Left ventricle myocardium inferior (tissue), 1 donor: ENCODE data around the gene MTX1. TPM values are rescaled to one million over a fixed set of nuclear protein-coding genes. Genes with fewer than 3 reads are reported as not detected.

Source experiments
- DNase-seq: peaks from one replicate; pipeline ENCODE4 v3.0.0-alpha.2; 2020
- H3K27ac ChIP-seq: fragments of 200-600 bp; replicated peaks from 2 replicates; pipeline ENCODE4 v1.8.0; 2021
- H3K27me3 ChIP-seq: fragments of 200-600 bp; 2 replicates; pipeline ENCODE4 v1.8.0; 2021; ENCODE audit warnings: low read depth
- H3K36me3 ChIP-seq: fragments of 200-600 bp; 2 replicates; pipeline ENCODE4 v1.8.0; 2021
- H3K4me1 ChIP-seq: fragments of 200-600 bp; 2 replicates; pipeline ENCODE4 v1.8.0; 2021
- H3K4me3 ChIP-seq: fragments of 200-600 bp; 2 replicates; pipeline ENCODE4 v1.8.0; 2021; ENCODE audit warnings: mild to moderate bottlenecking, moderate library complexity
- H3K9me3 ChIP-seq: fragments of 200-600 bp; replicated peaks from 2 replicates; pipeline ENCODE4 v1.8.0; 2021
- intact Hi-C: fragments of 100-400 bp; cut with micrococcal nuclease; formaldehyde crosslinking; loops from one replicate; pipeline ENCODE4 v1.11.0; 2022
- total RNA-seq: library from RNA; stranded (reverse); fragmentation: NEBNext Ultra II Directional; extraction: Animal tissue kit (Norgen Biotek cat#: 25700); gene quantifications from one replicate; pipeline ENCODE4 v1.2.1, GENCODE V29; 2021
- TF ChIP-seq, protein P1 (sequence below): fragments of 200-600 bp; IDR thresholded peaks from 2 replicates; pipeline ENCODE4 v1.8.0; 2021; ENCODE audit warnings: antibody characterized with exemption, mild to moderate bottlenecking, borderline replicate concordance
- donor health status: DM: no; HTN: yes; CAD: no; lungs with severe emphysema.

MTX1 gene
- total RNA-seq, 1 donor from 2014 or later = 18.0 TPM

DNA sequence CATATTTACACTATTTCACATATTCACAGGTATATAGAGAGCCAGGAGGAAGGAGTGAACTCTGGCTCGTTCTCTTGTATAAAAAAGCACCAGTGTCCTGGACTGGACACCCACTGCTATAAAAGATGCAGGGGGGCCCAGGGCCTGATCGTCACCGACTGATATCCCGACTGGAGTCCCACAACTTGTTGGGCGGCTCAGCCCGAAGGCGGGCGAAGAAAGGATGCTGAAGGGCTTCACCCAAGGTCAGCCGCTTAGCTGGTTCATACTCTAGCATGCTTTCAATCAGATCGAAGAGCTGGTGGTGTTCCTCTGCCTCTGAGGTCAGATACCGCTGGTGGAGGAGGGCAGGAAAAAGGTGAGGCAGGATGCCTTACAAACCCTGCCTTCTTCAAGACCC, 54.6 kb downstream of the MTX1 start:
- intact Hi-C loops = no loop called here
- H3K27me3 ChIP-seq = no peaks in the 10 kb centered on the region
- H3K36me3 ChIP-seq = peaks cover 66% of the 10 kb centered on the region
- H3K9me3 ChIP-seq = no peaks in the 10 kb centered on the region
- H3K4me1 ChIP-seq = peaks cover 43% of the 10 kb centered on the region
- no peak for DNase-seq
- peak overlapping the region; percentile 92 for H3K4me3 ChIP-seq
- TF ChIP-seq, protein P1, sequence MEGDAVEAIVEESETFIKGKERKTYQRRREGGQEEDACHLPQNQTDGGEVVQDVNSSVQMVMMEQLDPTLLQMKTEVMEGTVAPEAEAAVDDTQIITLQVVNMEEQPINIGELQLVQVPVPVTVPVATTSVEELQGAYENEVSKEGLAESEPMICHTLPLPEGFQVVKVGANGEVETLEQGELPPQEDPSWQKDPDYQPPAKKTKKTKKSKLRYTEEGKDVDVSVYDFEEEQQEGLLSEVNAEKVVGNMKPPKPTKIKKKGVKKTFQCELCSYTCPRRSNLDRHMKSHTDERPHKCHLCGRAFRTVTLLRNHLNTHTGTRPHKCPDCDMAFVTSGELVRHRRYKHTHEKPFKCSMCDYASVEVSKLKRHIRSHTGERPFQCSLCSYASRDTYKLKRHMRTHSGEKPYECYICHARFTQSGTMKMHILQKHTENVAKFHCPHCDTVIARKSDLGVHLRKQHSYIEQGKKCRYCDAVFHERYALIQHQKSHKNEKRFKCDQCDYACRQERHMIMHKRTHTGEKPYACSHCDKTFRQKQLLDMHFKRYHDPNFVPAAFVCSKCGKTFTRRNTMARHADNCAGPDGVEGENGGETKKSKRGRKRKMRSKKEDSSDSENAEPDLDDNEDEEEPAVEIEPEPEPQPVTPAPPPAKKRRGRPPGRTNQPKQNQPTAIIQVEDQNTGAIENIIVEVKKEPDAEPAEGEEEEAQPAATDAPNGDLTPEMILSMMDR = no peak
- peak overlapping the region; percentile 91 for H3K27ac ChIP-seq

Other genes starting within 250 kb of the MTX1 start
- 12.9 TPM for gene PYGO2, start 246.9 kb upstream of the MTX1 start, total RNA-seq
- gene SHC1, start 237.9 kb upstream of the MTX1 start, total RNA-seq = 43.0 TPM
- 17.8 TPM for gene CKS1B, start 234.0 kb upstream of the MTX1 start, total RNA-seq
- 30.1 TPM for gene FLAD1, start 225.4 kb upstream of the MTX1 start, total RNA-seq
- not detected for gene LENEP, start 215.1 kb upstream of the MTX1 start, total RNA-seq
- gene ZBTB7B, start 205.9 kb upstream of the MTX1 start, total RNA-seq = 42.8 TPM
- gene DCST2, start 174.9 kb upstream of the MTX1 start, total RNA-seq = not detected
- not detected for gene DCST1, start 174.9 kb upstream of the MTX1 start, total RNA-seq
- 82.1 TPM for gene ADAM15, start 157.4 kb upstream of the MTX1 start, total RNA-seq
- gene EFNA4, start 145.0 kb upstream of the MTX1 start, total RNA-seq = 1.7 TPM
- gene EFNA3, start 129.9 kb upstream of the MTX1 start, total RNA-seq = 0.71 TPM
- gene EFNA1, start 80.8 kb upstream of the MTX1 start, total RNA-seq = 42.9 TPM
- gene SLC50A1, start 72.8 kb upstream of the MTX1 start, total RNA-seq = 8.2 TPM
- 54.5 TPM for gene DPM3, start 68.2 kb upstream of the MTX1 start, total RNA-seq
- 113 TPM for gene KRTCAP2, start 35.4 kb upstream of the MTX1 start, total RNA-seq
- gene TRIM46, start 34.8 kb upstream of the MTX1 start, total RNA-seq = 0.11 TPM
- gene THBS3, start 798 bp upstream of the MTX1 start, total RNA-seq = 7.2 TPM
- 13.9 TPM for gene ENTREP3, start 46.8 kb downstream of the MTX1 start, total RNA-seq
- gene SCAMP3, start 53.7 kb downstream of the MTX1 start, total RNA-seq = 57.1 TPM
- gene CLK2, start 64.8 kb downstream of the MTX1 start, total RNA-seq = 18.1 TPM
- gene HCN3, start 68.8 kb downstream of the MTX1 start, total RNA-seq = 1.2 TPM
- gene PKLR, start 92.7 kb downstream of the MTX1 start, total RNA-seq = not detected
- gene FDPS, start 100.2 kb downstream of the MTX1 start, total RNA-seq = 75.0 TPM
- gene RUSC1, start 112.2 kb downstream of the MTX1 start, total RNA-seq = 18.0 TPM